Sigmoid colon (tissue), 4 donors: ENCODE data around the gene PTPRT.

Experiments used
- CTCF ChIP-seq, 4 experiments: fragments of 450-650 bp in 3 of 4; fragments of 200-600 bp in 1 of 4; IDR thresholded peaks; one replicate each; pipeline ENCODE4 v1.5.1; 2016 to 2019; ENCODE audit warnings: antibody characterized with exemption in 4 of 4, mild to moderate bottlenecking in 3 of 4, moderate library complexity in 2 of 4
- EP300 ChIP-seq, 4 donors: sonication (generic); formaldehyde crosslinking; IDR thresholded peaks; one replicate each; pipeline ENCODE4 v1.6.1; 2017; ENCODE audit warnings: antibody characterized with exemption in 4 of 4
- POLR2A ChIP-seq, 2 donors: fragments of 450-650 bp; IDR thresholded peaks; one replicate each; pipeline ENCODE4 v1.6.1; 2016; ENCODE audit warnings: antibody characterized with exemption in 2 of 2, mild to moderate bottlenecking in 2 of 2, moderate library complexity in 2 of 2
- POLR2AphosphoS5 ChIP-seq, 4 donors: sonication (generic); formaldehyde crosslinking; IDR thresholded peaks; one replicate each; pipeline ENCODE4 v1.6.1; 2017; ENCODE audit warnings: antibody characterized with exemption in 4 of 4

GRCh38 chr20:43176726-43177125, 13.0 kb downstream of the PTPRT start:
- TF ChIP-seq CTCF (IDR thresholded peaks at IDR 0.05) (no peak), POLR2AphosphoS5 (IDR thresholded peaks at IDR 0.05) (no peak), EP300 (IDR thresholded peaks at IDR 0.05) (no peak), POLR2A (IDR thresholded peaks at IDR 0.05) (no peak)
